Measurements from ENCODE around the gene COTL1. TPM values are rescaled to one million over a fixed set of nuclear protein-coding genes. Genes with fewer than 3 reads are reported as not detected.

Gene COTL1
- total and polyA plus RNA-seq, 2 donors = 117 to 145 TPM

DNA sequence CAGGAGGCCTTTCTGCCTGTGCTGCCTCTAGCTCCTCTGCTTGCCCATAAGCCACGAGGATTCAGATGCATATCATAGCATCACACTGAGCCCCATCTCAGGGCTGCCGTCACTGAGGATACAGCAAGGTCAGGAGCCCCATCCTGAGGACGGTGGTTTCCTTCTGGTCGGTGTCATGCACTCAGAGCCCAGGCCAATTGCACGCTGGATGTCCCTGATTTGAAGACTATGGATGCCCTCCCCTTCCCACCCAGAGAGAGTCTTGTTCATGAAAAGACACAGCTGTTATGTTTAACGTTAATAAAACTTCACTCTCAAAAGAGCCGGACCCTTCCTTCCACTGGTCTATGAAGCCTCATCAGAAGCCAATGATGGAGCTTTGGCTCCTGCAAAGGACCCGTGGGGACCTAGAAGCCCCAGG is 19.9 kb downstream of the COTL1 start:
- Histone ChIP-seq H3K4me1 (ENCODE audit: control insufficient read depth in 2 of 2, insufficient read depth in 2 of 2, low read length in 2 of 2) (peaks cover 6 to 82% of the 10 kb centered on the region in 2 donors), H3K27me3 (ENCODE audit: control insufficient read depth in 2 of 2, insufficient read depth in 1 of 2, low read length in 1 of 2) (no peaks in the 10 kb centered on the region), H3K4me3 (ENCODE audit: low read length in 2 of 2) (no peak overlapping the region), H3K27ac (ENCODE audit: low read depth in 1 of 2, low read length in 1 of 2) (peak overlapping the region; percentile 48 to 67), H3K36me3 (ENCODE audit: control insufficient read depth in 2 of 2, insufficient read depth in 2 of 2, low read length in 1 of 2) (peaks cover 0 to 2% of the 10 kb centered on the region in 2 donors), H3K9me3 (ENCODE audit: control insufficient read depth in 2 of 2, insufficient read depth in 1 of 2, low read length in 1 of 2) (peaks cover 0 to 3% of the 10 kb centered on the region in 2 donors)
- no peak for DNase-seq (ENCODE audit: low read depth in 6 of 9, low spot score in 9 of 9)
- WGBS = 80% methylated on average over 8 of the region's 8 CpGs

GRCh38 chr16:84597528-84597896 is 20.4 kb downstream of the COTL1 start:
- Histone ChIP-seq H3K9me3 (ENCODE audit: control insufficient read depth in 2 of 2, insufficient read depth in 1 of 2, low read length in 1 of 2) (peaks cover 0 to 3% of the 10 kb centered on the region in 2 donors), H3K4me1 (ENCODE audit: control insufficient read depth in 2 of 2, insufficient read depth in 2 of 2, low read length in 2 of 2) (peaks cover 6 to 78% of the 10 kb centered on the region in 2 donors), H3K27me3 (ENCODE audit: control insufficient read depth in 2 of 2, insufficient read depth in 1 of 2, low read length in 1 of 2) (no peaks in the 10 kb centered on the region), H3K36me3 (ENCODE audit: control insufficient read depth in 2 of 2, insufficient read depth in 2 of 2, low read length in 1 of 2) (peaks cover 0 to 2% of the 10 kb centered on the region in 2 donors), H3K4me3 (ENCODE audit: low read length in 2 of 2) (no peak overlapping the region), H3K27ac (ENCODE audit: low read depth in 1 of 2, low read length in 1 of 2) (peak overlapping the region; percentile 48 to 67)
- DNase-seq (ENCODE audit: low read depth in 6 of 9, low spot score in 9 of 9) = peak in 1 of 9 donors; percentile 40
- 33% methylated on average over 6 of the region's 6 CpGs for WGBS

DNA sequence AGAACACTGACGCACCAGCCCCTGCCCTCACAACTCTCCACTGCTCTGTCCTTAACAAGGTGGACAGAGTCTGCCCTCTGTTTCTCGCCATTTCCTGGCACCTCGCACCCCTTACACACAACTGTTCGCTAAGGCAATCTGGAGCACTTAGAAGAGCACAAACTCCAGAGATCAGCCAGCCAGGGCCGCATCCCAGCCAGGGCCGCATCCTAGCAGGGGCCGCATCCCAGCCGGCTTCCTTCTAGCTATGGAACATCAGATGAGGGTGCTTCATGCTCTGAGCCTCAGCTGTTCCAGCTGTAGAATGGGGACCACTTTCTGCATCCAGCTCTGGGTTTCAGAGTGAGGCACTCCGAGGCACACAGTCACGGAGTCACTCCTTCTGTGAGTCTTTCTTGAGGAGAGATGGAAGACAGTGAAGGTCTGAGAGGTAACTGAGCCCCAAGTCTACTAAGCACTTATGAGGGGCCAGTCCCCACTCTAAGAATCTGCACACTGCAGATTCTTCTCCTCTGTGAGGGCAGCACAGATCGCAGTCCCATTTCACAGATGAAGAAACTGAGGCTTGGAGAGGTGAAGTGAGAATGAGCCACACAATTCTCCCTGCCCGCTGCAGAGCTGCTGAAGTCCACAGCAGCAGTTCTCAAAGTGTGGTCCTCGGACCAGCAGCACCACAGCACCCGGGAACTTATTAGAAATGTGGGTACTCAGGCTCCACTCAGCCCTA is 20.9 kb downstream of the COTL1 start:
- Histone ChIP-seq H3K27me3 (ENCODE audit: control insufficient read depth in 2 of 2, insufficient read depth in 1 of 2, low read length in 1 of 2) (no peaks in the 10 kb centered on the region), H3K36me3 (ENCODE audit: control insufficient read depth in 2 of 2, insufficient read depth in 2 of 2, low read length in 1 of 2) (peaks cover 0 to 2% of the 10 kb centered on the region in 2 donors), H3K27ac (ENCODE audit: low read depth in 1 of 2, low read length in 1 of 2) (peak overlapping the region; percentile 48 to 67), H3K9me3 (ENCODE audit: control insufficient read depth in 2 of 2, insufficient read depth in 1 of 2, low read length in 1 of 2) (peaks cover 0 to 3% of the 10 kb centered on the region in 2 donors), H3K4me3 (ENCODE audit: low read length in 2 of 2) (no peak overlapping the region), H3K4me1 (ENCODE audit: control insufficient read depth in 2 of 2, insufficient read depth in 2 of 2, low read length in 2 of 2) (peaks cover 6 to 72% of the 10 kb centered on the region in 2 donors)
- 93% methylated on average over 14 of the region's 14 CpGs for WGBS
- DNase-seq (ENCODE audit: low read depth in 6 of 9, low spot score in 9 of 9) = no peak

GRCh38 chr16:84596161-84596560 is 21.7 kb downstream of the COTL1 start:
- Histone ChIP-seq H3K27ac (ENCODE audit: low read depth in 1 of 2, low read length in 1 of 2) (no peak overlapping the region), H3K9me3 (ENCODE audit: control insufficient read depth in 2 of 2, insufficient read depth in 1 of 2, low read length in 1 of 2) (peaks cover 0 to 3% of the 10 kb centered on the region in 2 donors), H3K4me3 (ENCODE audit: low read length in 2 of 2) (no peak overlapping the region), H3K36me3 (ENCODE audit: control insufficient read depth in 2 of 2, insufficient read depth in 2 of 2, low read length in 1 of 2) (peaks cover 0 to 2% of the 10 kb centered on the region in 2 donors), H3K4me1 (ENCODE audit: control insufficient read depth in 2 of 2, insufficient read depth in 2 of 2, low read length in 2 of 2) (peaks cover 6 to 64% of the 10 kb centered on the region in 2 donors), H3K27me3 (ENCODE audit: control insufficient read depth in 2 of 2, insufficient read depth in 1 of 2, low read length in 1 of 2) (no peaks in the 10 kb centered on the region)
- DNase-seq (ENCODE audit: low read depth in 6 of 9, low spot score in 9 of 9) = no peak

DNA sequence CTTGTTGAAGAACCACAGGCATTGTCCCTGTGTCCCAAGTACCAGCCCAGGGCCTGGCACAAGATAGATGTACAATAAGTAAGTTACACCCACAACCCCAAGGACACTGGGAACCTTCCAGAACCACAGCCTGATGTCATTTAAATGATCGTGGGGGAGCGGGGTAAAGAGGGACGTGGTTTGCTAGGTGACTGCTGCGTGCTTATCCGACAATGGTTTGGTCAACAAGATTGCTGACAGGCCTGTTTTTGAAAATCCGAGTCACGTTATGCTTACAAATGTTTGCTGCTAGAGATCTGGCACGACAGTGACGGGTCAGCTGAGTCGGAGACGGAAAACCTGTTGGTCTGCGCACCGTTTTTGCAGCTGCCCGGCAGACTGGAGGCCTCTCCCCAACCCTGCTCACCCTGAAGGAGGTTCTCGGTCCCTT is 22.8 kb downstream of the COTL1 start:
- Histone ChIP-seq H3K4me3 (ENCODE audit: low read length in 2 of 2) (no peak overlapping the region), H3K9me3 (ENCODE audit: control insufficient read depth in 2 of 2, insufficient read depth in 1 of 2, low read length in 1 of 2) (peaks cover 0 to 3% of the 10 kb centered on the region in 2 donors), H3K36me3 (ENCODE audit: control insufficient read depth in 2 of 2, insufficient read depth in 2 of 2, low read length in 1 of 2) (peaks cover 1 to 5% of the 10 kb centered on the region in 2 donors), H3K4me1 (ENCODE audit: control insufficient read depth in 2 of 2, insufficient read depth in 2 of 2, low read length in 2 of 2) (peaks cover 6 to 53% of the 10 kb centered on the region in 2 donors), H3K27ac (ENCODE audit: low read depth in 1 of 2, low read length in 1 of 2) (peak overlapping the region; percentile 73 to 86), H3K27me3 (ENCODE audit: control insufficient read depth in 2 of 2, insufficient read depth in 1 of 2, low read length in 1 of 2) (no peaks in the 10 kb centered on the region)
- WGBS = 94% methylated on average over 15 of the region's 15 CpGs
- no peak for DNase-seq (ENCODE audit: low read depth in 6 of 9, low spot score in 9 of 9)

DNA sequence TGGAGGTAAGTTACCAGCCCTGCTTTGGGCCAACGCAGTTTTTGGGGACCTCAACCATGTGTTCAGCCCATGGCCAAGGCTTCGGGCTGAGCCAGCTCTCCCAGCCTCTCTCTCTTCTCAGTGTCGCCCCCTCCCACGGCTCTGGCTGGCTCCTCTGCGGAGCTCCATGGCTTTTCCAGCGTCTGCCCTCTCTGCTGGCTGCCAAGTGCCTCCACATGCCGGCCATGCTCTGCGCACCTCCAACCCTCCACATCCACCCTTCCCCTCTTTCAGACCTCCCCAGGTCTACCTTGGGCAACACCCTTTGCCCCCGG is 23.2 kb downstream of the COTL1 start:
- DNase-seq (ENCODE audit: low read depth in 6 of 9, low spot score in 9 of 9) = no peak
- Histone ChIP-seq H3K4me3 (ENCODE audit: low read length in 2 of 2) (no peak overlapping the region), H3K27ac (ENCODE audit: low read depth in 1 of 2, low read length in 1 of 2) (peak overlapping the region; percentile 73 to 86), H3K27me3 (ENCODE audit: control insufficient read depth in 2 of 2, insufficient read depth in 1 of 2, low read length in 1 of 2) (no peaks in the 10 kb centered on the region), H3K4me1 (ENCODE audit: control insufficient read depth in 2 of 2, insufficient read depth in 2 of 2, low read length in 2 of 2) (peaks cover 3 to 50% of the 10 kb centered on the region in 2 donors), H3K36me3 (ENCODE audit: control insufficient read depth in 2 of 2, insufficient read depth in 2 of 2, low read length in 1 of 2) (peaks cover 5 to 9% of the 10 kb centered on the region in 2 donors), H3K9me3 (ENCODE audit: control insufficient read depth in 2 of 2, insufficient read depth in 1 of 2, low read length in 1 of 2) (peaks cover 0 to 3% of the 10 kb centered on the region in 2 donors)
- 93% methylated on average over 9 of the region's 9 CpGs for WGBS

GRCh38 chr16:84593825-84594724 is 23.8 kb downstream of the COTL1 start:
- Histone ChIP-seq H3K9me3 (ENCODE audit: control insufficient read depth in 2 of 2, insufficient read depth in 1 of 2, low read length in 1 of 2) (peaks cover 0 to 3% of the 10 kb centered on the region in 2 donors), H3K4me1 (ENCODE audit: control insufficient read depth in 2 of 2, insufficient read depth in 2 of 2, low read length in 2 of 2) (peaks cover 3 to 43% of the 10 kb centered on the region in 2 donors), H3K36me3 (ENCODE audit: control insufficient read depth in 2 of 2, insufficient read depth in 2 of 2, low read length in 1 of 2) (peaks cover 5 to 15% of the 10 kb centered on the region in 2 donors), H3K27me3 (ENCODE audit: control insufficient read depth in 2 of 2, insufficient read depth in 1 of 2, low read length in 1 of 2) (no peaks in the 10 kb centered on the region), H3K27ac (ENCODE audit: low read depth in 1 of 2, low read length in 1 of 2) (peak overlapping the region; percentile 73 to 86), H3K4me3 (ENCODE audit: low read length in 2 of 2) (no peak overlapping the region)
- DNase-seq (ENCODE audit: low read depth in 6 of 9, low spot score in 9 of 9) = peak in 5 of 9 donors; percentile 56 to 86 (median 75)
- 78% methylated on average over 23 of the region's 23 CpGs for WGBS

DNA sequence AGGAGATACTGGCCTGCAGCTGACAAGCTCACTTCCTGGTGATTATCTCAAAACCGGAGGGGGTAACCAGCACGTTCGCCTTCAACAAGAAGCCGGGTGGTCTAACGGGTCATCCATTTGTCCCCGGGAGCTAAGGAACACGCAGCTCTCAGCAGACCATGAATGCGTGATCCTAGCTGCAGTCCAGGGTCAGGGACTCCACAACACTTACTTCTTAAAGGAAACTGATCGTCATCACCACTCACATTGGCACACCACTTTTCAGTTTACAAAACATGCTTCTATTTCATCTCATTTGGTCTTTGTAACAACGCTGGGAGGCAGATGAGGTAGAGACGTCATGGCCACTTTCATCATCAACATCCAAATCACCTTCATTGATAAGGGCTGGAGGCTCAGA is 25.2 kb downstream of the COTL1 start:
- Histone ChIP-seq H3K4me1 (ENCODE audit: control insufficient read depth in 2 of 2, insufficient read depth in 2 of 2, low read length in 2 of 2) (peaks cover 0 to 32% of the 10 kb centered on the region in 2 donors), H3K4me3 (ENCODE audit: low read length in 2 of 2) (no peak overlapping the region), H3K27me3 (ENCODE audit: control insufficient read depth in 2 of 2, insufficient read depth in 1 of 2, low read length in 1 of 2) (no peaks in the 10 kb centered on the region), H3K27ac (ENCODE audit: low read depth in 1 of 2, low read length in 1 of 2) (no peak overlapping the region), H3K9me3 (ENCODE audit: control insufficient read depth in 2 of 2, insufficient read depth in 1 of 2, low read length in 1 of 2) (peaks cover 0 to 3% of the 10 kb centered on the region in 2 donors), H3K36me3 (ENCODE audit: control insufficient read depth in 2 of 2, insufficient read depth in 2 of 2, low read length in 1 of 2) (peaks cover 5 to 17% of the 10 kb centered on the region in 2 donors)
- no peak for DNase-seq (ENCODE audit: low read depth in 6 of 9, low spot score in 9 of 9)
- 94% methylated on average over 11 of the region's 11 CpGs for WGBS
